Smooth muscle cell (in vitro differentiated cells): Measurements from ENCODE around the gene FKBP2. TPM values are rescaled to one million over a fixed set of nuclear protein-coding genes. Genes with fewer than 3 reads are reported as not detected.
"Not testable (repeated sequence)": the region's sequence is repeated elsewhere in the genome, so short reads cannot be mapped to it uniquely, and the experiment has no call there.

Experiments used
- DNase-seq: peaks from one replicate; lab custom pipeline; 2025; ENCODE audit not compliant: unreplicated experiment; lab: John Stamatoyannopoulos, UW
- H2AFZ ChIP-seq: fragments of 200-600 bp; sonication (generic); 2 replicates; pipeline ENCODE4 v1.6.0; 2016; ENCODE audit warnings: antibody characterized with exemption, low read depth, mild to moderate bottlenecking
- H3F3A ChIP-seq: fragments of 200-600 bp; sonication (generic); 2 replicates; pipeline ENCODE4 v1.6.0; 2017; ENCODE audit warnings: antibody characterized with exemption, low read depth
- H3K27ac ChIP-seq: fragments of 200-600 bp; sonication (generic); 2 replicates; pipeline ENCODE4 v1.5.1; 2016; ENCODE audit warnings: low read depth, mild to moderate bottlenecking
- H3K27me3 ChIP-seq: fragments of 200-600 bp; sonication (generic); 2 replicates; pipeline ENCODE4 v1.6.1; 2016; ENCODE audit warnings: low read depth, mild to moderate bottlenecking
- H3K36me3 ChIP-seq: fragments of 200-600 bp; sonication (generic); 2 replicates; pipeline ENCODE4 v1.5.1; 2016; ENCODE audit warnings: low read depth
- H3K4me1 ChIP-seq: fragments of 200-600 bp; sonication (generic); 2 replicates; pipeline ENCODE4 v1.5.1; 2016; ENCODE audit warnings: low read depth
- H3K4me2 ChIP-seq: fragments of 200-600 bp; sonication (generic); 2 replicates; pipeline ENCODE4 v1.6.0; 2016; ENCODE audit warnings: mild to moderate bottlenecking
- H3K4me3 ChIP-seq: fragments of 200-600 bp; sonication (generic); 2 replicates; pipeline ENCODE4 v1.5.1; 2016; ENCODE audit warnings: mild to moderate bottlenecking
- H3K79me2 ChIP-seq: fragments of 200-600 bp; sonication (generic); 2 replicates; pipeline ENCODE4 v1.6.0; 2016; ENCODE audit warnings: low read depth, mild to moderate bottlenecking
- H3K9ac ChIP-seq: fragments of 200-600 bp; sonication (generic); 2 replicates; pipeline ENCODE4 v1.6.0; 2016; ENCODE audit warnings: low read depth
- H3K9me3 ChIP-seq: fragments of 200-600 bp; sonication (generic); replicated peaks from 2 replicates; pipeline ENCODE4 v1.5.1; 2016; ENCODE audit warnings: low read depth
- H4K20me1 ChIP-seq: fragments of 200-600 bp; sonication (generic); 2 replicates; pipeline ENCODE4 v1.6.0; 2016; ENCODE audit warnings: low read depth
- CTCF ChIP-seq: fragments of 200-600 bp; sonication (generic); IDR thresholded peaks from 2 replicates; pipeline ENCODE4 v1.5.1; 2017; ENCODE audit warnings: borderline replicate concordance, mild to moderate bottlenecking, antibody characterized with exemption; ENCODE audit not compliant: insufficient read depth, poor library complexity, severe bottlenecking
- WGBS: methylation state at CpG from one replicate; pipeline ENCODE4 v1.1.7; 2016; ENCODE audit warnings: low lambda C conversion rate; 5-methylcytosine and 5-hydroxymethylcytosine counted together
- polyA plus RNA-seq: library from polyadenylated mRNA; unstranded; fragments of >200 nt; fragmentation: Nextera tagmentation; extraction: Ambion mirVana; gene quantifications from 2 replicates; pipeline ENCODE4 v1.2.1, GENCODE V29; 2016
- total RNA-seq: library from RNA; depleted of rRNA; stranded (reverse); fragments of >200 nt; gene quantifications from 2 replicates; pipeline ENCODE4 v1.2.3, GENCODE V29; 2014

FKBP2 gene
- total and polyA plus RNA-seq, 2 experiments from 2014 or later, result 51.3 to 231 TPM

- peak overlapping the region; percentile 89 for H3K4me2 ChIP-seq
- peak overlapping the region; percentile 74 for H3K9ac ChIP-seq
- H3K36me3 ChIP-seq, result no peaks in the 10 kb centered on the region
- DNase-seq, result no peak
- H3K9me3 ChIP-seq, result no peaks in the 10 kb centered on the region
- peaks cover 7% of the 10 kb centered on the region for H3F3A ChIP-seq
- H3K27me3 ChIP-seq, result no peaks in the 10 kb centered on the region
- WGBS, result 66% methylated on average over 6 of the region's 6 CpGs
- H2AFZ ChIP-seq, result no peak overlapping the region
- TF ChIP-seq CTCF, result no peak
- peaks cover 19% of the 10 kb centered on the region for H3K79me2 ChIP-seq
- H3K4me3 ChIP-seq, result peak overlapping the region; percentile 63
- H3K27ac ChIP-seq, result peak overlapping the region; percentile 87
- H3K4me1 ChIP-seq, result peaks cover 21% of the 10 kb centered on the region
- peaks cover 30% of the 10 kb centered on the region for H4K20me1 ChIP-seq
Measured at GRCh38 chr11:64244966-64245365, 4.1 kb downstream of the FKBP2 start.

DNA sequence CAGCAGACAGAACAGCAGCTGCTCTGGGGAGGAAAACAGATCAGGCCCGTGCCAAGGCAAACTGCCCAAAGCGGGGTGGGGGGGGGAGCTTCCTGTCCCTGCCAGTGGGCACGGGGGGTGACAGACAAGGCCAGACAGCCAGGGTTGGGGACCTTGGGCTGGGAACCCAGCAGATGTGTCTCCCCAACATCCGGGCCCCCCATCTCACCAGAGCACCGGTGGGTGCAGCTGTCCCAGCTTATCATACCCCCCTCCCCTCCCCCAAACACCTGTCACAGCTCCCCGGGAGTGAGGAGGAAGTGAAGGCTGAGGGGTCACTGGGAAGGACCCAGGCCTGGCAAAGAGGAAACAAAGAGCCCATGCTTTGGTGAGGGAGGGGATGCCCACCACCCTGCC is 4.5 kb downstream of the FKBP2 start:
- no peak for TF ChIP-seq CTCF
- H4K20me1 ChIP-seq, result peaks cover 30% of the 10 kb centered on the region

DNA sequence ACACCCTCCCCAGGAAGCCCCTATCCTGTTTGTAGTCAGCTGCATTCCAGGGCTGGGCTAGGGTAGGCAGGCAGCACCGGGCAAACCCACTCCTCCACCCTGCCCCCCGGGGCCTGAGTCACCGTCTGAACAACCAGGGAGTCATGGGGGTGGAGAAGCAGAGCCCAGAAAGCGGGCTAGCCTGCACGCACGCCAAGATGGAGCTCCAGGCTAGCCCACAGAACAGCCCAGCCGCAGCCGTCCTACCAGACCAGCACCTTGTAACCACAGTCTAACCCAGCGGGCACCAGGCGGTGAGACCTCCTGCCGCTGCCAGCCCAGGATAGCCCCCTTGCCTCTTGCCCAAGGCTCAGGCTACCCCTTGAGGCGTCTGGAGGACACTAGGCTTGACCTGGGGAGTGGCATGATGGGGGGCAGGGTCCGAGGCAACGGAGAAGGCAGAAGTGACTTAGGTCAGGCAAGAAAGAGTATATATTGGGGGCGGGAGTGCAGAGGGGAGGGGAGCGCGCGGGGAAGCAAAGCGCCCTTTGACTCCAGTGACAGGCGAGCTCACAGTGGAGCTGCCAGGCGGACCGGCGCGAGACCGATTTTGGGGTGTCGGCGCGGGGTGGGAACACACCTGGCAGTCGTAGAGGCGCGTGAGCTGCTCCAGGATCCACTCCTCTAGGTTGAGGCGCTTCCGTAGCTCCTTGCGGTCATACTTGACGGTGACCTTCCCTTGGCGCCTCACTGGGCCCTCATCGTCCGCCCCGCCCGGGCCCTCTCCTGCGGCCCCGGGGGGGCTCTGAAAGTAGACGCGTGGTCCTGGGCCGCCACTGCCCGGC is 5.1 kb downstream of the FKBP2 start:
- Histone ChIP-seq H3F3A (peaks cover 7% of the 10 kb centered on the region), H3K4me3 (peak overlapping the region; percentile 63), H3K27ac (peak overlapping the region; percentile 87), H3K9ac (peak overlapping the region; percentile 80), H4K20me1 (peaks cover 30% of the 10 kb centered on the region), H3K36me3 (no peaks in the 10 kb centered on the region), H3K4me1 (peaks cover 25% of the 10 kb centered on the region), H3K27me3 (no peaks in the 10 kb centered on the region), H3K79me2 (peaks cover 19% of the 10 kb centered on the region), H3K4me2 (peak overlapping the region; percentile 89), H2AFZ (no peak overlapping the region), H3K9me3 (no peaks in the 10 kb centered on the region)
- peak; percentile 33 for DNase-seq
- WGBS, result 1% methylated on average over 45 of the region's 46 CpGs
- TF ChIP-seq CTCF, result no peak

More for the DNA sequence above, 4.5 kb downstream of the FKBP2 start:
- H3K4me2 ChIP-seq, result peak overlapping the region; percentile 89
- H3K9ac ChIP-seq, result peak overlapping the region; percentile 74
- H3K4me1 ChIP-seq, result peaks cover 21% of the 10 kb centered on the region
- H3K36me3 ChIP-seq, result no peaks in the 10 kb centered on the region
- H3K4me3 ChIP-seq, result peak overlapping the region; percentile 63
- H3F3A ChIP-seq, result peaks cover 7% of the 10 kb centered on the region
- DNase-seq, result no peak
- peak overlapping the region; percentile 87 for H3K27ac ChIP-seq
- no peaks in the 10 kb centered on the region for H3K27me3 ChIP-seq
- peaks cover 19% of the 10 kb centered on the region for H3K79me2 ChIP-seq
- 23% methylated on average over 5 of the region's 6 CpGs for WGBS
- H3K9me3 ChIP-seq, result no peaks in the 10 kb centered on the region
- H2AFZ ChIP-seq, result no peak overlapping the region

- H3K27me3 ChIP-seq, H3K36me3 ChIP-seq, DNase-seq, H3F3A ChIP-seq, H3K9me3 ChIP-seq, H2AFZ ChIP-seq, H3K9ac ChIP-seq, H3K4me2 ChIP-seq: not testable (repeated sequence)
- Histone ChIP-seq H3K27ac (peak overlapping the region; percentile 87), H3K4me1 (peaks cover 25% of the 10 kb centered on the region), H3K4me3 (peak overlapping the region; percentile 63), H4K20me1 (peaks cover 30% of the 10 kb centered on the region), H3K79me2 (peaks cover 19% of the 10 kb centered on the region)
- 0% methylated on average over 20 of the region's 43 CpGs for WGBS
Measured at GRCh38 chr11:64246621-64246870, 5.7 kb downstream of the FKBP2 start.
